Measurements from ENCODE around the gene NKAIN4.
A peak's percentile ranks its signal among the peaks of the same experiment; 100 is the strongest.
"Not testable (repeated sequence)": the region's sequence is repeated elsewhere in the genome, so short reads cannot be mapped to it uniquely, and the experiment has no call there.

The NKAIN4 gene

DNA sequence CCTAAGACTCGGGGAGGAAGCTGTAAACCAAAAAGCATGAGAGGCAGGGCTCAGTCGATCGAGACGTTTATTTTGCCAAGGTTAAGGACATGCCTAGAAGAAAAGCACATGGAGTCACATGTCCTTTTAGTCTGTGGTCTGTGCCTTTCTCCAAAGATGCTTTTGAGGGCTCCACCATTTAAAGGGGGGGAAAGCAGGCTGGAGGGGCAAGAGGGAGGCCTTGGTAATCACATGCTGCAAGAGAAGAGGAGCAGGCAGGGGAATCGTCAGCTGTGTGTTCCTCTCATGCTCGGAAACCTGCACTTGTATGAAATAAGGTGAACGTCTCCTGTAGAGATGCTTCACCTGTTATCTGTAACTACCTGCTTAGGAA is 29.2 kb downstream of the NKAIN4 start:
- H3K36me3 ChIP-seq (replicated peaks): no peaks in the 10 kb centered on the region
- no peak for DNase-seq (ENCODE audit: low spot score in 2 of 2)
- H3K27me3 ChIP-seq (ENCODE audit: low read depth): peaks cover 23% of the 10 kb centered on the region
- in situ Hi-C loops (cut with MboI; ENCODE audit: low sequenced_read_pairs): no loop called here
- H3K4me3 ChIP-seq: no peak overlapping the region
- H3K4me1 ChIP-seq: no peaks in the 10 kb centered on the region
- H3K9me3 ChIP-seq: no peaks in the 10 kb centered on the region

DNA sequence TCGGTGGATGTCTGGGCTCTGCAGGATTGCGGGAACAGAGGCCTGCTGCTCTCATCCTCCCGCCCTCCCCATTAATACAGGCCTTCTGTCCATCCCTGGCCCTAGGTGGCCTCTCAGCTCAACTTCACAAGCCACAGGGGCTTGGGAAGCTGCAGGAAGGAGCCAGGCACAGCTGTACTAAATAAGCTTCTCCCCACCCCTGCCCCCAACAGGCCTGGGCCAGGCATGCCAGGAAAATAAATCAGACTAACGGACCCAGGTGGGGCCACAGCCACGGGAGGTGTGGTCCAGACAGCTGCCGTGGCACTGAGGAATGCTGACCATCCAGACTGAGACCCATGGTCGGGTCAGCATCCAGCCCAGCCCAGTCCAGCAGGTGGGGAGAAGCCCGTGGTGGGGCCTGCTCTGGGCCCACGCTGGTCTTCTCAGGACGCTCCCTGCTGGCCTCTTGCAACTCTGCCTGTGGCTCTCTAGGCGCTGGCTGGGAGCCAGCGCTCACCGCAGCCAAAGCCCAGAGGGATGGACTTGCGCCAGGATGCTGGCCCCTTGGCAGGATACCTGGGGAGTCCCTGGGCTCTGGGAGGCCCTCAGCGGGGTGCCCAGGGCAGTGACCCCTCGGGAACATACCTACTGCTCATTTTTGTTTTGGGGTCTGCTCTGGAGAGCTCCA is 29.7 kb downstream of the NKAIN4 start:
- peak in 1 of 2 experiments; percentile 39 for DNase-seq (ENCODE audit: low spot score in 2 of 2)
- Histone ChIP-seq H3K36me3 (replicated peaks) (no peaks in the 10 kb centered on the region), H3K27me3 (ENCODE audit: low read depth) (peaks cover 23% of the 10 kb centered on the region; the same call in 1 of the 2 replicates), H3K4me3 (no peak overlapping the region), H3K4me1 (no peaks in the 10 kb centered on the region), H3K9me3 (no peaks in the 10 kb centered on the region)
- in situ Hi-C loops (cut with MboI; ENCODE audit: low sequenced_read_pairs): no loop called here

DNA sequence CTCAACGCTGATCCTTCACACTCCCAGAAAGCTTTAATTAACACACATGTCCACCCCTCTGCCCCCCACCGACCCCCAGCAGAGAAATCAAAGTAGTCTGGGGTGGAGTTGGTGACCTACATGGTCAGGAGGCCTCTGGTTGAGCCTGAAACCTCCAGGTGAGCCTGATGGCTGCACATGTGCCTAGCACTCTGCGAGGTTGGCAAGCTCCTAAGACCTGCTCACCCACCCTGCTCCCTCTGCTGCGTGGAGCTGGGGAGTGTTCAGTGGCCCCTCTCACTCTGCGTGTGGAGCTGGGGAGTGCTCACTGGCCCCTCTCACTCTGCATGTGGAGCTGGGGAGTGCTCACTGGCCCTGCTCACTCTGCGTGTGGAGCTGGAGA is 30.4 kb downstream of the NKAIN4 start:
- Histone ChIP-seq H3K4me3 (no peak overlapping the region), H3K9me3 (no peaks in the 10 kb centered on the region), H3K27me3 (ENCODE audit: low read depth) (peaks cover 23% of the 10 kb centered on the region; the same call in 1 of the 2 replicates), H3K4me1 (no peaks in the 10 kb centered on the region), H3K36me3 (replicated peaks) (no peaks in the 10 kb centered on the region)
- in situ Hi-C loops (cut with MboI; ENCODE audit: low sequenced_read_pairs): no loop called here
- no peak for DNase-seq (ENCODE audit: low spot score in 2 of 2)

DNA sequence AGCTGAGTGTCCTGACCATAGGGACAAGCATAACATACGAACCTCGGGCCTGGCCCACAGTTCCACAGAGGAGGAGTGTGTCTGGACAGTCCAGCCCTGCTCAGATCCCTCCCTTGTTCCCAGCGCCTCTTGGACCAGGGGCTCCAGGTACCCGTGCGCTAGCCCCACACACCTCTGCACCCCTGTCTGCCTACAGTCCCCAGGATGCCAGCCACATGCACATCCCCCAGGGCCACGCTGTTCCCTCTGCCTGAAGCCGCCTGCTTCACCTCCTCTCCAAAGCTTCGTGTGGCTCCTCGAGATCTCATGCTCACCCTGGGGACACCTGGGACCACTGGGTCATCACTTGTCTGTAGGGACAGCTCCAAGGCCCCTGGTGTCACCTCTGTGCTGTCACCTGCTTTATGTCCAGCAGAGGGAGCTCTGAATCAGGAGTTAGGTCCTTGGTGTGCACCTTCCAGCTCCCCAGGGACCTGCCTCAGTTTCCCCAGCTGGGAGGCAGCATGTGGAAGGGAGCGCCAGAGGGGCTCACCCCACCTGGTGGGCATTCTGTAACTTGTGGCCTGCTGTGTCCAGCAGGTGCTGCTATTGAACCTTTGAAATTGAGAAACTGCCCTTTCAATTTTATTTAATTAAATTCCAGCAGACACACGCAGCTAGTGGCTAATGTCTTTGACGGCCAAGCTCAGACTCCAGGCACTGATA is 31.0 kb downstream of the NKAIN4 start:
- Histone ChIP-seq H3K4me3 (no peak overlapping the region), H3K27me3 (ENCODE audit: low read depth) (peaks cover 23% of the 10 kb centered on the region; the same call in 1 of the 2 replicates), H3K36me3 (replicated peaks) (no peaks in the 10 kb centered on the region), H3K9me3 (no peaks in the 10 kb centered on the region), H3K4me1 (no peaks in the 10 kb centered on the region)
- in situ Hi-C loops (cut with MboI; ENCODE audit: low sequenced_read_pairs): no loop called here
- peak in 1 of 2 experiments; percentile 65 for DNase-seq (ENCODE audit: low spot score in 2 of 2)

DNA sequence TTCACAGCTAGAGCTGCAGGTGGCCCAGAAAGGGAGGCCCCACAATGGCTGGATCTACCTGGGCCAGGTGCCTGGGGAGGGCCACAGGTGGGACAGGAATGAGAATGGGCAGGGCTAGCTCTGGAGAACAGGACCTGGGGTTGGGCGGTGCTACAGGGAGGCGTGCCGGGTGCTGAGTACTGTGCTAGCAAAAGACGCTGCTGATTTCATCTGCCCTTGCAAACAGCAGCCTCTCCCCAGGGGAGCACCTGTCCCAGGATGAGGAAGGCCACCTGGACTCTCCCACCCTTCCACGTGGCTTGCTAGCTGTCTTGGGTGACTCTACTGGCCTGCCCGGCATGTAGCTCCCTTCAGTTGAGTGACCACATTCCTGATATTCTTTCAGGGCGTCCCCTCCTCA is 31.7 kb downstream of the NKAIN4 start:
- no peak for DNase-seq (ENCODE audit: low spot score in 2 of 2)
- in situ Hi-C loops (cut with MboI; ENCODE audit: low sequenced_read_pairs): no loop called here
- H3K4me3 ChIP-seq: no peak overlapping the region
- H3K4me1 ChIP-seq: no peaks in the 10 kb centered on the region
- peaks cover 23% of the 10 kb centered on the region; the same call in 1 of the 2 replicates for H3K27me3 ChIP-seq (ENCODE audit: low read depth)
- no peaks in the 10 kb centered on the region for H3K9me3 ChIP-seq
- no peaks in the 10 kb centered on the region for H3K36me3 ChIP-seq (replicated peaks)

DNA sequence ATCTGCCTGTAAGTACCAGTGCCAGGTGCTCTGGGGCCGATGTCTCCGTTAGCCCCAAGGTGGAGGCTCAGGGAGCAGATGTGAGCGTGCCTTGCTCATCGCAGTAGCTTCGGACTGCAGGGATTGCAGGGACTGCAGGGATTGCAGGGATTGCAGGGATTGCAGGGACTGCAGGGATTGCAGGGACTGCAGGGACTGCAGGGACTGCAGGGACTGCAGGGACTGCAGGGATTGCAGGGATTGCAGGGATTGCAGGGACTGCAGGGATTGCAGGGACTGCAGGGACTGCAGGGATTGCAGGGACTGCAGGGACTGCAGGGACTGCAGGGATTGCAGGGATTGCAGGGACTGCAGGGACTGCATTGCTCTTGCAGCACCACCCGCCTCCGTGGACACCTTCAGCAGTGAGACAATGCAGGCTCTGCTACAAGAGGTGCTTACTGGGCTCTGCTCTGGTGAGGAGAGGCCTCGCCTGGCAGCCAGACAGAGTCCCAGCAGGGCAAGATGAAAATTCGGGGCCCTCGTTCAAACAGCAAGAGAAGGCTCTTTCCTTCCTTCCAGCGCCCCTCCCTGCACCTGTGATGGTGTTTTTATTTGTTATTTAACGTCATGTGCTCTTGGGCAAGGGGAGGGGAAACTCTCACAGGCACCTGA is 32.7 kb downstream of the NKAIN4 start:
- DNase-seq (ENCODE audit: low spot score in 2 of 2); H3K36me3 ChIP-seq (replicated peaks); H3K4me1 ChIP-seq; H3K9me3 ChIP-seq; H3K4me3 ChIP-seq; in situ Hi-C loops (cut with MboI; ENCODE audit: low sequenced_read_pairs): not testable (repeated sequence)
- peaks cover 23% of the 10 kb centered on the region; the same call in 1 of the 2 replicates for H3K27me3 ChIP-seq (ENCODE audit: low read depth)

DNA sequence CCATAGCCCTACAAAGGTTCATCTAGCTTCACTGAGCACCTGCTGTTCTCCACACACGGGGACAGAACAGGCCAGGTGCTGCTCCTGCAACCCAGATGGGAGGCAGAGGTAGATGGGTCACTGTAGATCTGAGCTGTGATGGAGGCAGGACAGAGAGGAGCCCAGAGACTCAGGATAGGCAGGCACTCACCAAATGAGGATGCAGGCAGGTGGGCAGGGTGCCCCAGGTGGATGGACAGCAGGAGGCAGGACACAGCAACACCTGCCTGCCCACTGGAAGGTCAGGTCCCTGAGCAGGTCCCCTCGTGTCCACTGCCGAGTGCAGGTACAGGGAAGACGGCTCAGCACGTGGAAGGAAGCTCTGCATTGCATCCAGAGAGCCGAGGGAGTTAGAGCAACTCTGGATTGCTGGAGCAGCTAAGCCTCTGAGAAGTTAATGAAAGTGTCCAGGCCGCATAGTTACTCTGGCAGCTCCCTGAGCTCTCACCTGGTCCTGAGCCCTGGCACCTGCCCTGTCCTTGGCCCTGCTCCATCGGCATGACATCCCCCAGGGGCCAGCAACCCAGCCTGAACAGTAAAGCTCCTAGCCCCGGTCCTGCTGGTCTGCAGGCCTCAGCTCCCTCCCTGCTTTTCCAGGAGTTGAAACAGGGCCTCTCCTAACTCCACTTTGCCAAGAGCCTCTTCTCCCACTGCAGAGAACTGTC is 33.4 kb downstream of the NKAIN4 start:
- no peak for DNase-seq (ENCODE audit: low spot score in 2 of 2)
- Histone ChIP-seq H3K36me3 (replicated peaks) (no peaks in the 10 kb centered on the region), H3K4me1 (peaks cover 5% of the 10 kb centered on the region), H3K9me3 (no peaks in the 10 kb centered on the region), H3K27me3 (ENCODE audit: low read depth) (peaks cover 23% of the 10 kb centered on the region; the same call in 1 of the 2 replicates), H3K4me3 (no peak overlapping the region)
- in situ Hi-C loops (cut with MboI; ENCODE audit: low sequenced_read_pairs): no loop called here

DNA sequence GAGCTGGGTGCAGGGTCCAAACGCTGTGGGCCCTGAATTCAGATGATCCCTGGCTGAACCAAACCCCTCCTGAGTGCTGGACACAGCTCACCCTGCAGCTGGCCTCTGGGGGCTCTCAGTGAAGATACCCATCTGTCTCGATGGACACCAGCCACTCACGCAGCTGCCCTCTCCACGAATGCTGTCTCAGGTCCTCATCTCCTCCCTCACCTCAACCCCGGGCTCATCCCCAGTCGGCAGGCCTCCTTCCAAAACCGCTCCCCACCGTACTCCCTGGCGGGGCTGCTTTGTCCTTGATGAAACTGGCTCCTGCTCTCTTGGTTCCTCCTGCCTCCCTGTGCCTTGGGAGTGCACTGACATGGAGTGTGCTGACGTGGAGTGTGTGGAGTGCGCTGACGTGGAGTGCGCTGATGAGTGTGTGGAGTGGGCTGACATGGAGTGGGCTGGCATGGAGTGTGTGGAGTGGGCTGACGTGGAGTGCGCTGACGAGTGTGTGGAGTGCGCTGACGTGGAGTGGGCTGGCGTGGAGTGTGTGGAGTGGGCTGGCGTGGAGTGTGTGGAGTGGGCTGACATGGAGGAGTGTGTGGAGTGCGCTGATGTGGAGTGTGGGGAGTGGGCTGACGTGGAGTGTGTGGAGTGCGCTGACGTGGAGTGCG is 34.3 kb downstream of the NKAIN4 start:
- Histone ChIP-seq H3K4me3 (no peak overlapping the region), H3K36me3 (replicated peaks) (peaks cover 7% of the 10 kb centered on the region), H3K27me3 (ENCODE audit: low read depth) (peaks cover 23% of the 10 kb centered on the region; the same call in 1 of the 2 replicates), H3K4me1 (peaks cover 5% of the 10 kb centered on the region), H3K9me3 (no peaks in the 10 kb centered on the region)
- in situ Hi-C loops (cut with MboI; ENCODE audit: low sequenced_read_pairs): no loop called here
- DNase-seq (ENCODE audit: low spot score in 2 of 2): no peak

DNA sequence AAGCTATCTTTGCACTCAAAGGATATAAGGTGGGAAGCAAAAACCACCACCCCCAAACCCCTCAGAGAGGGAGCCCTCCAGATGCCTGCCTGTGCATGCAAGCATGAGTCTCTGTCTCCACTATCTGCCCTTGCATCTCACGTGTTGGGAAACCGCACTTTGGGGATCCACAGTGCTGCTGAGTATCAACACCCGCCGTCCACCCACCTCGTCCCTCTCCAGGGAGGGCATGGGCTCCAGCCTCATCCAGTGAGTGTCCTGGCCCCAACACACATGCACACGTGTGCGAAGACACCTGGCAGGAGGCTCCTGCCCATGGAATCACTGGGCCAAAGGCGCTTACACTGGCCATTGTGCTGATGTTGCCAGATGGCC is 34.8 kb downstream of the NKAIN4 start:
- no peak for DNase-seq (ENCODE audit: low spot score in 2 of 2)
- H3K36me3 ChIP-seq (replicated peaks): peaks cover 12% of the 10 kb centered on the region
- in situ Hi-C loops (cut with MboI; ENCODE audit: low sequenced_read_pairs): no loop called here
- H3K9me3 ChIP-seq: no peaks in the 10 kb centered on the region
- no peak overlapping the region for H3K4me3 ChIP-seq
- H3K4me1 ChIP-seq: peaks cover 11% of the 10 kb centered on the region
- peaks cover 23% of the 10 kb centered on the region; the same call in 1 of the 2 replicates for H3K27me3 ChIP-seq (ENCODE audit: low read depth)

DNA sequence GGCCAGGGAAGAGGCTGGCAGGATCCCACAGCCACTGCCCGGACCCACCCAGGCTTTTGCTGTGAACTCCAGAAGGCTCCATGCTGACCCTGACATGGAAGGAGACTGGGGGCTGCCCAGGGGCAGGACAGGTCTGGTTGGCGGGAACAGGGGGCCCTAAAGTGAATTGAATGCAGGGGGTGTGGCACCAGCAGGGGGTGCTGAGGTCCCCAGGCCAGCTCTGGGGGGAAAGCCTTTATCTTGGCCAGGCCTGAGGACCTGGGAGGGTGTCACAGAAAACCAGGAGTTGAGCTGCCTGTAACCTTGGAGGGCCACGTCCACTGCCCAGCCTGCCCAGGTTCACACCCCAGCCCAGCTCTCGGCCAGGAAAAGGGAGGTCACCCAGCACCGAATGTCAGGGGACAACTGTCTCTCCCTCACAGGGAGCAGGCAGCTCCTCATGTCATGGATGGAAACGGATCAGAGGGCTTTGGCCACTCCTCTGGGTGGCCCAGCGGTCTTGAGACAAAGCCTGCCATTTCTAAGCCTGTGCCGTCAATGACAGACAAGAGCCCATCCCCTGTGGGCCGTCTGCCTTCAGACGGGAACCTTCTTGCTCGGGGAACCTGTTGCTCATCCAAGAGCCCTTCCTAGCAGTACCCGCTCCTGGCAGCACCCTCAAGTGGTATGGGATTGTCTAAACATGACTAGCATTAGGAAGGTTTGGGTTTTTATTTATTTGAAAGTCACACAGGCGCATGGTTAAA is 35.4 kb downstream of the NKAIN4 start:
- Histone ChIP-seq H3K4me1 (peaks cover 15% of the 10 kb centered on the region), H3K36me3 (replicated peaks) (peaks cover 18% of the 10 kb centered on the region), H3K4me3 (no peak overlapping the region), H3K9me3 (no peaks in the 10 kb centered on the region), H3K27me3 (ENCODE audit: low read depth) (peaks cover 23% of the 10 kb centered on the region; the same call in 1 of the 2 replicates)
- DNase-seq (ENCODE audit: low spot score in 2 of 2): no peak
- in situ Hi-C loops (cut with MboI; ENCODE audit: low sequenced_read_pairs): no loop called here

DNA sequence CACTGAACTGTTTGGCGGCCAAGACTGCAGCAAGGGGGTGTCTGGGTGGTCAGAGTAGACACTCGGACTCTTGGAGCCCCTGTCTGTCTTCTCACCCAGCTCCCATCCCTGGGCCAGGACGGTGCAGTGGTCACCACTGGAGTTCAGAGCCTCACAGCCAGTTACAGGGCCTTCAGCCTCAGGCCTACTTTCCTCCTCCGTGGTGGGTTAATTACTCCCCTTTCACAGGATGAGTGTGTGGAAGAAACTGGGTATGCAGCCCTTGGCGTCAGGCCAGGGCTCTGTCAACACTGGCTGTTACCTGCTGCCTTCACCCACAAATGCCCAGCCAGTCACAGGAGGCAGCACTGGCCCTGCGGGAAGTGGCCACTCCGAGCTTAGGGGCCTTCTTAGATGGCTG is 36.6 kb downstream of the NKAIN4 start:
- H3K36me3 ChIP-seq (replicated peaks): peaks cover 29% of the 10 kb centered on the region
- H3K9me3 ChIP-seq: no peaks in the 10 kb centered on the region
- H3K27me3 ChIP-seq (ENCODE audit: low read depth): peaks cover 19% of the 10 kb centered on the region; the same call in 1 of the 2 replicates
- peaks cover 15% of the 10 kb centered on the region for H3K4me1 ChIP-seq
- H3K4me3 ChIP-seq: no peak overlapping the region
- in situ Hi-C loops (cut with MboI; ENCODE audit: low sequenced_read_pairs): no loop called here
- no peak for DNase-seq (ENCODE audit: low spot score in 2 of 2)

DNA sequence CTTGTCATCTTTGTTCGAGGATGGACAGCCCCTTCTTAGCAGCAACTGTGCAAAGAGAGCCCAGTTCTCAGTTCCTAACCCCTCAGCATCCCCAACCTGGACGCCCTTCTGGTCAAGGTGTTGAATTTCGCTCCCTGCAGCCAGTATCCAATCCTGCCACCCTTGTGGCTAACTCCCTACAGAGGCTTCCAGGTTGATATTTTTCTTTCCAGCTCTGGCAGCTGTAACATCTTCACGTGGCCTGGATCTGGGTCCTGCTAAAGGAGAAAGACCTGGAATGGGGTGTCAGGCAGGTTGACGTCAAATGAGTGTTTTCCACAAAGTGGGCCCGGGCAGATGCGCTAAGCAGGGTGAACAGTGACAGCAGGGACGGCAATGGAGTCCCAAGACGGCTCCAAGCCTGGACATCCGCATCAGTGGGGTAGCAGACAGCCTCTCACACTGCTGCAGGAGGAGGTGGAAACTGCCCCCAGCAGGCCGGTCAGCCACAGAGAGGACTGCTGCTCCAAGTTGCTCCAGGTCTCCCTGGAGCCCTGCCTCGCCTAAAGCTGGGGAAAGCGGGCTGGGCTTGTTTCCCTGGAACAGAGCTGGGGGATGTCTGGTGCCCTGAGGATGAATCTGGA is 37.3 kb downstream of the NKAIN4 start:
- Histone ChIP-seq H3K36me3 (replicated peaks) (peaks cover 37% of the 10 kb centered on the region), H3K9me3 (no peaks in the 10 kb centered on the region), H3K4me3 (peak overlapping the region; percentile 46), H3K4me1 (peaks cover 15% of the 10 kb centered on the region), H3K27me3 (ENCODE audit: low read depth) (peaks cover 12% of the 10 kb centered on the region; the same call in 1 of the 2 replicates)
- no peak for DNase-seq (ENCODE audit: low spot score in 2 of 2)
- in situ Hi-C loops (cut with MboI; ENCODE audit: low sequenced_read_pairs): no loop called here

Measured in HAP-1 (cell line).